TTC549 (cell line): ENCODE measurements around the gene NPB.

Source experiments
- FAIRE-seq: peaks from 2 replicates; lab custom pipeline; 2012; peaks lifted over from hg19 to GRCh38; lab: Jason Lieb, UNC

NPB gene

GRCh38 chr17:81869221-81870130, 32.6 kb upstream of the NPB start:
- no peak for FAIRE-seq

DNA sequence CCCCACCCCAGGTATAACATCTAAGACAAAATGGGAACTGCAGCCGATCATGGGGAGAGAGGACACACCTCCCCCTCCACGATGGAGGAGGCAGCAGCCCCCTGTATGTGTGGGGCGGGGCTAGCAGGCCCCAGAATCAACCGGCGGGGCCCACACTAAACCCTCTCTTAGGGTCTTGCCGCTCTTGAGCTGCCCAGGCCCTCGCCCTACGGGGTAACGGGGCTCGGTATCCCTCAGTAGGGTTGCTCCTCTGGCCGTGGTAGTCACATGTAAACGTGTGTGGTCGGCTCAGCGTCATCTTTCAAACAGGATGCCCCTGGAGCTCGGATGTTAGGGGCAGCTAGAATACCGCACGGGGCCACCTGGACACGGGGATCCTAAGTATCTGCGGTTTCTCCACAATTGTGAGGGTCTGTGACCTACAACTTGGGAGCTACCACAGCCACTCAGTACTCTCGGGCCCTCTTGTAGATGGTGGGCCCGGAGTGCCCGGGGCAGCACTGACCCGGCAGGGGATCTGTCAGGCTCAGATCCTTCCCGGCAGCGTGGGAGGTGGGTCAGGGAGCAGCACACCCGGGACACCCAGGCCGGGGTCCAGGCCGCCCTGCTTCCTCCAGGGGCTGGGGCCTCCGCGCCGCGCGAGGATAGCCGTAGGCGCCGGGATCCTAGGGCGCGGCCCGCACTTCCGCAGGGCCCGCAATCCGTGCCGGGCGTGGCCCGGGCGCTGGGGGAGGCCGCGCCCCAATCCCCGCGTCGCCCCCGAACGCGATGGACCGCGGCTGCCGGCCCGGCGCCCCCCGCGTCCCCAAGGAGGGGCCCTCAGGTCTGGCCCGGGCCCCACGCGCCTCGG, 31.7 kb upstream of the NPB start:
- FAIRE-seq, result no peak

GRCh38 chr17:81870981-81871386, 31.1 kb upstream of the NPB start, which contains the start of gene ARHGDIA:
ARHGDIA (minus strand) TSS chr17:81871337; CDS start chr17:81869930, 1,407 bp downstream.
- FAIRE-seq, result no peak

- FAIRE-seq, result no peak
Observed at GRCh38 chr17:81871387-81872230, 30.4 kb upstream of the NPB start.

GRCh38 chr17:81877569-81877968, 24.5 kb upstream of the NPB start:
- no peak for FAIRE-seq

- FAIRE-seq, result no peak
Observed at GRCh38 chr17:81878294-81878693, 23.7 kb upstream of the NPB start.

- FAIRE-seq, result no peak
Observed at GRCh38 chr17:81879121-81879520, 22.9 kb upstream of the NPB start.

DNA sequence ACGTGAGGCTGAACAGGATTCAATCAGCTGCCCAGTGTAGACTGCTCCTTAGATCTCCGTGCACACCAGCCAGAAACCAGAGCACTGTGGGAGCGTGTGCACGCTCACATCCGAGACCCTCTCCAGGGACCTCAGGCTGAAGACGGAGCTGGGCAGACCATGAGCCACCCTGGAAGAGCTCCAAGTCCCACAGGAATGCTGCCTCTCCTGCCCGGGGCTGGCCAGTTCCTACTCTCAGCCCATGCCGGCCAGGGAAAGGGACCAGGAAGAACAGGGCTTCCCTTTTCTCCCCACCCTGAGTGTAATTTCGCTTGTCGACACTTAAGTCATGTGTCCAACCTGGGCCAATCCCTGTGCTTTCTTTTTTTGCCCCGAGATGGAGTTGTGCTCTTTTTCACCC, 17.5 kb upstream of the NPB start:
- no peak for FAIRE-seq

DNA sequence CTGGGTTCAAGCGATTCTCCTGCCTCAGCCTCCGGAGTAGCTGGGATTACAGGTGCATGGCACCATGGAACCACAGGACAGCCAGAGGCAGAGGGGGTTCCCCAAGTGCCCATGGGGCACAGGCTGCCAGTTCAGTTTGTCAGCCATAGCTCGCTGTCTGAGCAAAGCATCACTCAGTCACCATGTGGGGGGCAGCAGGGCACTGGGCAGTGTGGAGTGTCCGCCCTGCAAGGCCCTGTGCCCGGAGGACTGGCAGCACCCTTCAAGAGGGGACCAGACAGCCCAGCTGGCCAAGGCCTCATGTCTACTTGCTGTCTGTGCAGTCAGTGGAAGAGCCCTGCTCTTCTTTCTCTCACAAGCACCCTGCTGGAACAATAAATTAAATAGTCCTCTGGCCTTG, 17.1 kb upstream of the NPB start:
- FAIRE-seq, result no peak

DNA sequence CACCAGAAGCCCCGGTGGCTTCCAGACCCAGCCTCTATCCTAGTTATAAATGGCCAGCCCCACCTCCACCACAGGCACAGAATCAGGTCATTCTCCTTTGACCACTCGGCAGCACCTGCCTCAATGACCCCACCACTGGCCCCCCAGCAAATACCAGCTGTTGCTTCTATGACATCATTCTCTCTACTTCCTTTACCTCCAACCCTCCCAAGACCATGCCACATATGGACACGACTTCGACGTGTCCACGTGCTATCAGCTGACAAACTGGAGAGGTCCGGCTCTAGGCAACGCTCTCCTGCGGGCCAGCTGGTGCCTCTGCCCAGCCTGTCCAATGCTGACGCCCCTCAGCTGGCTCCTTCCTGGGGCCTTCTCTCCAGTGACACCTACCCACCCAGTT, 16.6 kb upstream of the NPB start:
- FAIRE-seq, result no peak

DNA sequence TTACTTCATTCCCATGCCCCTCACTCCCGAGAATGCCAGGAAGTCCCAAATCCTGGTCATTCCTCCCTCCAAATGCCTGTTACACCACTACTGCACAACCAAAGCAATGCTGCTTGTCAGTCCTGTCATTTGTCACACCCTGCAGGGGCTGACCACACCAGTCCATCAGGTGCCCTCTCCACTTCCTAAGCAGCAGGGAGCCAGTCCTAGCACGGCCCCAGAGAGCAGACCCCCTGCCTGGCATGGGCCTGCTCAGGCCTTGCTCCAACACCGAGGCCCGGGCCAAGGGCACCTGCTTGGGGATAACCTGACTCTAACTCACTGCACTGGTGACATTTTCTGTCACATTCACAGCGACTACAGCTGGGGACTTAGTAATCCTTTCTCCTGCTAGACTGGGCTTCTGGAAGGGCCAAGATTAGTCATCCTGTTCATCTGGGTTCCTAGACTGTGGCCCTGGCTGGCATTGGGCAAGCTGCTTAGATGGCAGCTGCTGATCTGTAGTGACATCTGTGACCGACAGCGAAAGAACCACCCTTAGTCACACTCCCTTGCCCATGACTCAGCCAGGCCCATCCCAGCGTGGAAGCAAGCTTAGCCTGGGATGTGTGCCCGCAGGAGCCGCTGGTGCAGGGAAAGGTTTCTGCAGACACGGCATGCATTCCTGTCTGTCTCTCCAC, 16.0 kb upstream of the NPB start:
- FAIRE-seq, result no peak

DNA sequence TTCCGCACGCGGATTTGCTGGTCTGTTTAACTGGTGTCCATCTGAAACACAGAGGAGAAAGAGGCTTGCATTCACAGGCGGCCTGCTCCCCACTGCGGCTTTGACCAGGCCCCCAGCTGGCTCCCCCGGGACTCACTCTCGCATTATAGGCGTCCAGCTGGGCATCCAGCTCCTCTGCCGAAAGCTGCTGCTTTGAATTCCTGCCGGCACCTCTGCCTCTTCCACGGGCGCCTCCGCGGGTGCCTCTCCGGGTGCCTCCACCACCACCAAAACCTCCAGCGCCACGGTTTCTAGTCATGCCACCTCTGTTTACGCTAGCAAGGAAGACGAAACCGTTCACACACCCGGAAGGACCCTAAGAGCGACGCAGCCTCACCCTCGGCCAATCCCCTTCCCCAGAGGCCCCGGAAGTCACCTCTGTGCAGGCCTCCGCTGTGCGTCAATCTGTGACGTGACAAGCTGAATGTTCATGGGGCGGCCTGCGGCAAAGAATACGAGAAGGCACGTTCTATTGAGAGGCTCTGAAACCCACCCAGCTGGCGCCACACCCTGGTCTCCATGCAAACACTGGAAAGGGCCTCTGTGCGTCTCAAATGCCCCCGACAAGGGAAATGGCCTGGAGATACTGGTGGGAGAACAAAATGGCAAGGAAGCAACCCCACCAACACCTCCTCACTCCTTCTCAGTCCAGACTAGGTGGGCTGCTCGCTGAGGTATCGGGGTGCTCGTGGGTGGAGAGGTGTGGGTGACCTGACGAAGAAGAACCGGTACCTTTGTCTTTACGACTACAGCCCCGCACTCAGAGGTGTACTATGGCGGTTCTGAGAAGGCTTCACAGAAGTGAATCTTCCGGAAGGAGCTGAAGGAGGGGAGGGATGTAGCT, 13.7 kb upstream of the NPB start:
- FAIRE-seq, result no peak

GRCh38 chr17:81888988-81889595, 12.9 kb upstream of the NPB start:
- no peak for FAIRE-seq

- no peak for FAIRE-seq
Observed at GRCh38 chr17:81889602-81890001, 12.4 kb upstream of the NPB start.

DNA sequence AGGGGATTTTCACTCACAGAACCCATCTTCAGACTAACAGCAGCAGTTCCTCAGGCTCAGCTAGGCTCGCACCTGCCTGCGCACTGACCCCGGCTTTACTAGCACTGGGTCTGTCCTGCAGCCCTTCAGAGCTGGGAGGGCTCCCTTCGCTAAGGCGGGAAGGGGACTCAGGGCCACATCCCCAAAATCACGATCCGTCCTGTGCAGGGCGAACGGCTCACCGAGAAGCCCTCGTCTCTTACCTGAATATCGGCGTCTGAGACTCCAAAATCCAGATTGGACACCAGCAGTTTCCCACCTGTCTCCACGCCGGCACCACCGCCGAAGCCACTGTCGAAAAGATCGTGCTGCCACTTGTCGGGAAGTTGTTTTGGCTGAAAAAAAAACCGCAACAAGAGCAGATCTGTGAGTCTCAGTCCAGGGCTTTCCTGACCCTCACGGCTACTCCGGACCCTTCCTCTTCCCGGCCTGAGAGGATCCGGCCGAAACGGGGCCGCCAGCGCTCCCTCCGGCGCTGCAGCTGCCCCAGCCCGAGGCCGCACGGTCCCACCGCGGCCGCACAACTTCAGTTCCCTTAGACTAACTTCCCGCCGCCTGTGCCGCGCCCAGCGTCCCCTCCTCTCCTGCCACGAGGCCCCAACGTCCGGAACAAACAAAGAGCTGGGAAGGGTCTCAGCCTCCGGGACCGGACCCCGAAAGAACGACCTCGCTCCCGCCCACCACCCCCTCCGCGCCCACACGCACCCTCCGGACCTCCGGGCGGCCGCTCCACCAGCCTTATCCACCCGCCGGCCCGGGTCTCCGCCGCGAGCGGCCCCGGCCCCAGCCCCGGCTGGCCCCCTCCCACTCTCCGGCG, 11.4 kb upstream of the NPB start:
- no peak for FAIRE-seq

DNA sequence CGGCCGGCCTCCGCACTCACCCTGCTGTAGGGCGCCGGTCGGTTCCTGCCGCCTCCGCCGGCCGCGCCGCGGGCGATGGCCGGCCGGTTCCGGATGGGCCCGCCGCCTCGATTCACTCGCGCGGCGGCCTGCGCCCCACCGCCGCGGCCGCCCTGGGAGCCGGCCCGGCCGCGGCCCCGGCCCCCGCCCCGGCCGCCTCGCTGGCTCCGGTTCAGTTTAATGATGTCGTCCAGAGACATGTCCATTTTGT, 10.8 kb upstream of the NPB start:
- no peak for FAIRE-seq

- FAIRE-seq, result no peak
Observed at GRCh38 chr17:81895400-81895799, 6.6 kb upstream of the NPB start.

GRCh38 chr17:81898029-81898866, 3.8 kb upstream of the NPB start:
- FAIRE-seq, result no peak

DNA sequence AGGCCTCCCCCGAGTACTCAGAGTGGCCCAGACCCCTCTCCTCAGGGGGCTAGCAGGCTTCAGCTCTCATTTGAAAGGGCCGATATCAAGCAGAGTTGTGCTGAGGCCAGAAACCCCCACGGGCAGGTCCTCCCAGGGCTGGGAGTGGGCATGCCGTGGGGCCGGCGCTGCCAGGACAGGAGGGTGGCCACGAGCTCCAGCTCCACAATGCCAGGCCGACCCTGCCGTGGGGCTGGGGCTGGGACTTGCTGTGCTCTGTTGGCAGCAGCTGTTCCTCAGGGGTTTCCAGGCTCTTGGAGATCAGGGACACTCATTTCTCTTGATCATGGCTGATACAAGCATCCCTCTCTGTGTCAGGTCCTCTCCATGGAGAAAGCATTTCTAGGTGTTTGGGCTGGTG, 3.2 kb upstream of the NPB start:
- no peak for FAIRE-seq
